IMR-90 (cell line): ENCODE results near the gene FERD3L. TPM values are rescaled to one million over a fixed set of nuclear protein-coding genes. Genes with fewer than 3 reads are reported as not detected.

Experiments
- ATAC-seq: fragments of 200-7000 bp; cut with Tn5 transposase; 2 replicates; pipeline ENCODE4 v1.9.1; 2020; ENCODE audit warnings: low read depth, mild to moderate bottlenecking, moderate library complexity
- BruUV-seq: library from RNA; stranded (reverse); fragments of 400-500 nt; replicated peaks from 2 replicates; lab custom pipeline; 2021; lab: Mats Ljungman, UMichigan
- CTCF ChIA-PET: fragments of 300-600 bp; formaldehyde crosslinking; extraction: SDS; loops from one replicate; lab custom pipeline; 2021; ENCODE audit warnings: antibody characterized with exemption; lab: Yijun Ruan, JAX
- POLR2A ChIA-PET: fragments of 300-600 bp; sonication (Branson Sonifier 250); formaldehyde crosslinking; loops from one replicate; lab custom pipeline; 2022; ENCODE audit warnings: antibody characterized with exemption; ENCODE audit not compliant: unreplicated experiment; lab: Charles Lee
- DNase-seq: peaks from one replicate; pipeline ENCODE4 v3.0.0; 2013
- H2AFZ ChIP-seq: replicated peaks from 2 replicates; pipeline ENCODE3; 2013; ENCODE audit warnings: low read length, mild to moderate bottlenecking; ENCODE audit not compliant: poor library complexity
- H2AK5ac ChIP-seq: 2 replicates; pipeline ENCODE4 v1.6.1; 2013; ENCODE audit warnings: low read depth, low read length, inconsistent platforms
- H2AK9ac ChIP-seq: replicated peaks from 2 replicates; pipeline ENCODE3; 2013; ENCODE audit warnings: mild to moderate bottlenecking, low read depth, low read length, moderate library complexity; ENCODE audit not compliant: poor library complexity
- H2BK120ac ChIP-seq: 2 replicates; pipeline ENCODE4 v1.6.1; 2013; ENCODE audit warnings: low read depth, low read length, inconsistent platforms
- H2BK15ac ChIP-seq: 3 replicates; pipeline ENCODE4 v1.6.1; 2013; ENCODE audit warnings: low read depth, low read length, inconsistent platforms
- H2BK20ac ChIP-seq: 2 replicates; pipeline ENCODE4 v1.6.1; 2013; ENCODE audit warnings: low read depth, mild to moderate bottlenecking, inconsistent platforms, low read length, moderate library complexity
- H2BK5ac ChIP-seq: 2 replicates; pipeline ENCODE4 v1.6.1; 2013; ENCODE audit warnings: mild to moderate bottlenecking, low read depth, low read length, inconsistent platforms; ENCODE audit not compliant: poor library complexity, severe bottlenecking
- H3K14ac ChIP-seq: replicated peaks from 2 replicates; pipeline ENCODE4 v1.6.1; 2013; ENCODE audit warnings: low read depth, low read length, inconsistent platforms
- H3K18ac ChIP-seq: 2 replicates; pipeline ENCODE4 v1.6.1; 2013; ENCODE audit warnings: low read depth, low read length, control low read depth
- H3K23ac ChIP-seq: 2 replicates; pipeline ENCODE4 v1.6.1; 2013; ENCODE audit warnings: low read depth, low read length, inconsistent platforms
- H3K27ac ChIP-seq: 2 replicates; pipeline ENCODE4 v1.5.1; 2013; ENCODE audit warnings: mild to moderate bottlenecking, control low read depth, low read length; ENCODE audit not compliant: insufficient read depth
- H3K27me3 ChIP-seq: 2 replicates; pipeline ENCODE4 v1.6.1; 2013; ENCODE audit warnings: low read length; ENCODE audit not compliant: control insufficient read depth, insufficient read depth
- H3K36me3 ChIP-seq: 2 replicates; pipeline ENCODE4 v1.6.1; 2013; ENCODE audit warnings: low read length, mixed read lengths; ENCODE audit not compliant: control insufficient read depth, insufficient read depth
- H3K4ac ChIP-seq: 2 replicates; pipeline ENCODE4 v1.6.1; 2013; ENCODE audit warnings: low read depth, low read length, inconsistent platforms
- H3K4me1 ChIP-seq: 2 replicates; pipeline ENCODE4 v1.6.1; 2013; ENCODE audit warnings: low read length, mixed read lengths; ENCODE audit not compliant: control insufficient read depth, insufficient read depth
- H3K4me2 ChIP-seq: 2 replicates; pipeline ENCODE4 v1.6.1; 2013; ENCODE audit warnings: low read depth, mild to moderate bottlenecking, control low read depth, low read length, moderate library complexity
- H3K4me3 ChIP-seq: 2 replicates; pipeline ENCODE4 v1.5.1; 2013; ENCODE audit warnings: low read depth, mild to moderate bottlenecking, control low read depth, low read length, moderate library complexity; ENCODE audit not compliant: insufficient read depth
- H3K56ac ChIP-seq: 2 replicates; pipeline ENCODE4 v1.6.1; 2013; ENCODE audit warnings: low read length, inconsistent platforms; ENCODE audit not compliant: insufficient read depth; ENCODE audit errors: extremely low read depth
- H3K79me1 ChIP-seq, 2 experiments: 2 replicates each; pipeline ENCODE4 v1.6.1; 2013; ENCODE audit warnings: low read length in 2 of 2, inconsistent platforms in 1 of 2, low read depth in 1 of 2
- H3K9ac ChIP-seq: 2 replicates; pipeline ENCODE4 v1.6.1; 2013; ENCODE audit warnings: low read depth, low read length, control low read depth
- H3K9me1 ChIP-seq: 2 replicates; pipeline ENCODE4 v1.6.1; 2013; ENCODE audit warnings: low read length, inconsistent platforms; ENCODE audit not compliant: insufficient read depth
- H3K9me3 ChIP-seq: 2 replicates; pipeline ENCODE4 v1.6.1; 2013; ENCODE audit warnings: low read length; ENCODE audit not compliant: control insufficient read depth, insufficient read depth
- H4K20me1 ChIP-seq: 2 replicates; pipeline ENCODE4 v1.6.1; 2013; ENCODE audit warnings: low read length, inconsistent platforms; ENCODE audit not compliant: insufficient read depth
- H4K5ac ChIP-seq: 2 replicates; pipeline ENCODE4 v1.6.1; 2013; ENCODE audit warnings: mild to moderate bottlenecking, low read depth, low read length, control low read depth
- H4K8ac ChIP-seq, 2 experiments: 2 replicates each; pipeline ENCODE4 v1.6.1; 2013; ENCODE audit warnings: low read depth in 2 of 2, low read length in 2 of 2, control low read depth in 1 of 2, inconsistent platforms in 1 of 2
- H4K91ac ChIP-seq: 2 replicates; pipeline ENCODE4 v1.6.1; 2013; ENCODE audit warnings: low read depth, low read length, inconsistent platforms; ENCODE audit not compliant: insufficient read depth
- BHLHE40 ChIP-seq: fragments of 150-350 bp; IDR thresholded peaks from 2 replicates; pipeline ENCODE4 v1.6.1; 2016; ENCODE audit warnings: mild to moderate bottlenecking, low read depth, low read length
- CHD1 ChIP-seq: IDR thresholded peaks from 2 replicates; pipeline ENCODE4 v1.6.1; 2012; ENCODE audit warnings: low read depth, low read length, improper control_type of control experiment
- ELK1 ChIP-seq: fragments of 150-350 bp; IDR thresholded peaks from 2 replicates; pipeline ENCODE4 v1.6.1; 2016; ENCODE audit warnings: low read depth, mild to moderate bottlenecking, low read length, moderate library complexity, borderline replicate concordance
- FOS ChIP-seq: fragments of 150-350 bp; IDR thresholded peaks from 2 replicates; pipeline ENCODE4 v1.6.1; 2016; ENCODE audit warnings: low read depth, low read length
- MAFK ChIP-seq: IDR thresholded peaks from 2 replicates; pipeline ENCODE4 v1.6.1; 2012; ENCODE audit warnings: low read depth, low read length, improper control_type of control experiment
- NFE2L2 ChIP-seq: fragments of 150-350 bp; IDR thresholded peaks from 2 replicates; pipeline ENCODE4 v1.6.1; 2016; ENCODE audit warnings: low read depth, mild to moderate bottlenecking, low read length
- POLR2A ChIP-seq: IDR thresholded peaks from 2 replicates; pipeline ENCODE4 v1.6.1; 2012; ENCODE audit warnings: mild to moderate bottlenecking, low read depth, low read length
- RAD21 ChIP-seq: IDR thresholded peaks from 2 replicates; pipeline ENCODE4 v1.6.1; 2012; ENCODE audit warnings: low read length, improper control_type of control experiment
- RCOR1 ChIP-seq: IDR thresholded peaks from 2 replicates; pipeline ENCODE4 v1.6.1; 2012; ENCODE audit warnings: mild to moderate bottlenecking, low read length, improper control_type of control experiment; ENCODE audit not compliant: insufficient replicate concordance
- RFX5 ChIP-seq: IDR thresholded peaks from 2 replicates; pipeline ENCODE4 v1.8.0; 2012; ENCODE audit warnings: low read depth, mild to moderate bottlenecking, low read length, moderate library complexity
- USF2 ChIP-seq: fragments of 150-350 bp; IDR thresholded peaks from 2 replicates; pipeline ENCODE4 v1.6.1; 2017; ENCODE audit warnings: mild to moderate bottlenecking, antibody characterized with exemption, low read length, low read depth
- WGBS, 2 experiments: methylation state at CpG; one replicate each; pipeline versions ENCODE4 v1.1.5 to v1.1.7; 2013; ENCODE audit warnings: missing lambda C conversion rate in 2 of 2; ENCODE audit not compliant: insufficient read length in 1 of 2; ENCODE audit errors: extremely low coverage in 2 of 2; 5-methylcytosine and 5-hydroxymethylcytosine counted together
- dilution Hi-C: fragments of 300-500 bp; cut with HindIII; formaldehyde crosslinking; loops from one replicate; pipeline ENCODE4 v1.14.3; 2018; ENCODE audit warnings: low sequenced_read_pairs; ENCODE audit not compliant: unreplicated experiment
- in situ Hi-C: fragments of 300-500 bp; cut with MboI; formaldehyde crosslinking; loops from 3 replicates; pipeline ENCODE4 v1.14.3; 2019; ENCODE audit warnings: low sequenced_read_pairs, inconsistent platforms, mixed read lengths
- intact Hi-C: fragments of 100-400 bp; cut with micrococcal nuclease; formaldehyde crosslinking; loops from 2 replicates; pipeline ENCODE4 v1.10.0; 2022
- polyA plus RNA-seq, 3 experiments: library from polyadenylated mRNA; depleted of rRNA; stranded (reverse); fragments of >200 nt; gene quantifications; 2 replicates each; pipeline ENCODE4 v1.2.3, GENCODE V29; 2012; ENCODE audit warnings: low replicate concordance in 1 of 3
- total RNA-seq: library from RNA; depleted of rRNA; stranded (reverse); fragments of >200 nt; gene quantifications from 2 replicates; pipeline ENCODE4 v1.2.3, GENCODE V29; 2012

The FERD3L gene
- total and polyA plus RNA-seq, 2 of the 4 experiments (the other 2 are of a cell fraction), result not detected

- ATAC-seq (no peak), DNase-seq (peak; percentile 36)
- Histone ChIP-seq H3K9me1 (no peaks in the 10 kb centered on the region), H4K20me1 (no peaks in the 10 kb centered on the region), H3K4me3 (no peak overlapping the region), H4K91ac (no peak overlapping the region), H3K23ac (no peak overlapping the region), H3K56ac (no peak overlapping the region), H3K4me1 (no peaks in the 10 kb centered on the region), H3K9ac (no peak overlapping the region), H2BK5ac (no peak overlapping the region), H2AFZ (no peak overlapping the region), H3K79me1 (no peaks in the 10 kb centered on the region), H2AK5ac (no peak overlapping the region), H3K18ac (no peak overlapping the region), H2BK20ac (no peak overlapping the region), H2AK9ac (no peak overlapping the region), H3K9me3 (no peaks in the 10 kb centered on the region), H4K5ac (no peak overlapping the region), H3K27ac (no peak overlapping the region), H3K14ac (no peak overlapping the region), H3K4ac (no peak overlapping the region), H2BK15ac (no peak overlapping the region), H4K8ac (no peak overlapping the region), H2BK120ac (no peak overlapping the region), H3K4me2 (no peak overlapping the region), H3K36me3 (no peaks in the 10 kb centered on the region), H3K27me3 (no peaks in the 10 kb centered on the region)
- dilution Hi-C loops, result no loop called here
- in situ Hi-C loops, result no loop called here
- BruUV-seq, result no TSS peak
- ChIA-PET CTCF (interaction anchor here (1.8 kb wide), 1 partner anchor 9 kb away, joined by 8 read pairs; no protein-coding TSS in a partner anchor), POLR2A (no interaction called here)
- no CpG with 5 or more reads among the region's 4 CpGs for WGBS, 2 experiments
- intact Hi-C loops, result no loop called here
- no peak for TF ChIP-seq BHLHE40
- no peak for TF ChIP-seq USF2
- TF ChIP-seq RAD21, result no peak
- no peak for TF ChIP-seq FOS
- TF ChIP-seq ELK1, result no peak
- TF ChIP-seq NFE2L2, result no peak
- no peak for TF ChIP-seq RCOR1
- TF ChIP-seq POLR2A, result no peak
- TF ChIP-seq CHD1, result no peak
- no peak for TF ChIP-seq MAFK
- TF ChIP-seq RFX5, result no peak
Observed at GRCh38 chr7:19133886-19134285, 11.3 kb downstream of the FERD3L start.
